HG02798 (cell line): Measurements from ENCODE around the gene PAAF1.

Experiments
- ATAC-seq: cut with Tn5 transposase; IDR thresholded peaks from one replicate; pipeline ENCODE4 v1.9.1; 2021; ENCODE audit warnings: mild to moderate bottlenecking; ENCODE audit not compliant: unreplicated experiment, poor library complexity

The PAAF1 gene

GRCh38 chr11:73876424-73877310, at the start of gene PAAF1, which contains the start of gene COA4:
TSS of gene PAAF1 (plus strand) at chr11:73876999. CDS start at chr11:73877022, 23 bp downstream.
TSS of gene COA4 (minus strand) at chr11:73876846. CDS start at chr11:73873378, 3,468 bp downstream.
- ATAC-seq: peak; percentile 98

GRCh38 chr11:73830261-73830660, 46.5 kb upstream of the PAAF1 start:
- no peak for ATAC-seq

GRCh38 chr11:73833067-73833466, 43.7 kb upstream of the PAAF1 start:
- no peak for ATAC-seq

- ATAC-seq: no peak
Observed at GRCh38 chr11:73838443-73839122, 38.2 kb upstream of the PAAF1 start.

GRCh38 chr11:73839123-73839457, 37.7 kb upstream of the PAAF1 start:
- ATAC-seq: no peak

GRCh38 chr11:73851046-73851764, 25.6 kb upstream of the PAAF1 start:
- no peak for ATAC-seq

GRCh38 chr11:73852049-73852448, 24.8 kb upstream of the PAAF1 start:
- ATAC-seq: no peak

GRCh38 chr11:73854680-73855079, 22.1 kb upstream of the PAAF1 start:
- ATAC-seq: no peak

- no peak for ATAC-seq
Observed at GRCh38 chr11:73856031-73856567, 20.7 kb upstream of the PAAF1 start.

GRCh38 chr11:73859671-73860070, 17.1 kb upstream of the PAAF1 start:
- ATAC-seq: no peak

GRCh38 chr11:73860202-73860601, 16.6 kb upstream of the PAAF1 start:
- no peak for ATAC-seq

- no peak for ATAC-seq
Observed at GRCh38 chr11:73862986-73863385, 13.8 kb upstream of the PAAF1 start.

GRCh38 chr11:73866095-73866579, 10.7 kb upstream of the PAAF1 start:
- ATAC-seq: no peak

GRCh38 chr11:73866586-73866996, 10.2 kb upstream of the PAAF1 start:
- ATAC-seq: no peak

GRCh38 chr11:73869332-73869949, 7.4 kb upstream of the PAAF1 start:
- no peak for ATAC-seq

- no peak for ATAC-seq
Observed at GRCh38 chr11:73870261-73870660, 6.5 kb upstream of the PAAF1 start.

- ATAC-seq: no peak
Observed at GRCh38 chr11:73872749-73873357, 3.9 kb upstream of the PAAF1 start.

- ATAC-seq: no peak
Observed at GRCh38 chr11:73875380-73875779, 1.4 kb upstream of the PAAF1 start.

- ATAC-seq: no peak
Observed at GRCh38 chr11:73875840-73876239, 959 bp upstream of the PAAF1 start.

GRCh38 chr11:73878771-73879170, 2.0 kb downstream of the PAAF1 start:
- ATAC-seq: no peak
